ENCODE data around the gene RXFP4.

The RXFP4 gene

DNA sequence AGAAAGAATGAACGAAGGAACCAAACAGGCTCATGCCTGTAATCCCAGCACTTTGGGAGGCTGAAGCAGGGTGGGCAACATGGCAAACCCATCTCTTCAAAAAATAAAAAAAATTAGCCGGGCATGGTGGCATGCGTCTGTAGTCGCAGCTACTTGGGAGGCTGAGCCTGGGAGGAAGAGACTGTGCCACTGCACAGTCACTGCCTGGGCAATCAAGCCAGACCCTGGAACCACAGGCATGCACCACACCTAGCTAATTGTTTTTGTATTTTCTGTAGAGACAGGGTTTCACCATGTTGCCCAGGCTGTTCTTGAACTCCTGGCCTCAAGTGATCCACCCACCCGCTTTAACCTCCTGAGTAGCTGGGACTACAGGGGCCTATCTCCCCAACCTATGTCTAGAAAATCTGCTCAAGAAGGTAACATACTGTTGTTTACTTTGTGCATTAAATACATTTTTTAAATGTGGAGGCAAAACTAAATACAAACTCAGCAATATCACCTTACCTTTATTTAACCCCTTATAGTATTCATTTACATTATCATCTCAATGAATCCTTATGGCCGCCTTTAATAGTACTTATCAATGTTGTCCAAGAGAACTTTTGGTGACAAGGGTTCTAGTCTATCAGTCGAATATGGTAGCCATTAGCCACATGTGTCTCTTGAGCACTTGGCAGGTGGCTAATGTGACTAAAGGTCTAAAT lies 10.0 kb upstream of the RXFP4 start:
- DNase-seq, result no peak

DNA sequence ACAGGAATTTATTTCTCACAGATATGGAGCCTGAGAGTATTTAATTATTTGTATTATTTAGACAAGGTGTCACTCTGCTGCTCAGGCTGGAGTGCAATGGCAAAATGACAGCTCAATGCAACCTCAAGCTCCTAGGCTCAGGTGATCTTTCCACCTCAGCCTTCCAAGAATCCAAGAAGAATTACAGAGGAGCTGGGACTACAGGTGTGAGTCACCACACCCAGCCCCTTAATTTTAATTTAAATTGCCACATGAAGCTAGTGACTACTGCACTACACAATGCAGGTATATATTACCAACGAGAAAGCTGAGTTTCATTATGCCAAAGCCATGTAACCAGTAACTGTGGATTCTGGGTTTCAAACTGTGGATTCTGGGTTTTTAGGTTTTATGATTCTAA lies 9.4 kb upstream of the RXFP4 start:
- DNase-seq, result no peak

DNA sequence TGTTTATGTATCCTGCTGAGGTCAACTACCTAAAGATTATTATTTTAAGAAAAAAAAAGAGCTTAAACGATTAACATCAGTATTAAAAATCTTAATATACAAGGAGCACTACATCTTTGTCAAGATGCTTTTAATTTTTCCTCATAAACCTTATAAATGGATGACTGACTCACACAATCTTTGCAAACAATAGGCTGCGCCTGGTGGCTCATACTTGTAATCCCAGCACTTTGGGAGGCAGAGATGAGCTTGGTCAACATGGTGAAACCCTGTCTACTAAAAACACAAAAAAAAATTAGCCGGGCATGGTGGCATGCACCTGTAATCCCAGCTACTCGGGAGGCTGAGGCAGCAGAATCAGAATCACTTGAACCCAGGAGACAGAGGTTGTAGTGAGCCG lies 9.0 kb upstream of the RXFP4 start:
- no peak for DNase-seq

DNA sequence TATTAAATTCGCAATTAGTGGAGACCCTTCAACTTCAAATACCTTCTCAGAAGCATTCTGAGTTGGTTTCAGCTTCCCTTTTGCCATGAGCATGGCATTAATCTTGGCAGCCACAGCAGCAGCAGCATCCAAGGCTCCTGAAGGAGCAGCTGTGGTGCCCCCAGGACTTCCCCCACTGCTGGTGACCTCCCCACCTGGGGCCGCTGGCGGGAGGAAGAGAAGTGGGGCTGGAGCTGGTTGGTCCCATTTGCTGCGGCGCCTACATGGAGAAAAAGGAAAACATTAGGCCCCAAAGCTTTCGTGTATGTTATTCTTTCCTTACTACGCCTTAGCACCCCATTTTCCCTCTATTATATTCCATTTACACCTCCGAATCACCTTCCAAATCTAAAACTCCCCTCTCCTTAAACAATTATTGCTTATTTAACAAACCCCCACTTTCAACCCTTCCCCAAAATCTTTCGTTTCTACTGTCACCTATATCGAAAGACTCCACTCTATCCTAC lies 7.8 kb upstream of the RXFP4 start:
- DNase-seq, result no peak

DNA sequence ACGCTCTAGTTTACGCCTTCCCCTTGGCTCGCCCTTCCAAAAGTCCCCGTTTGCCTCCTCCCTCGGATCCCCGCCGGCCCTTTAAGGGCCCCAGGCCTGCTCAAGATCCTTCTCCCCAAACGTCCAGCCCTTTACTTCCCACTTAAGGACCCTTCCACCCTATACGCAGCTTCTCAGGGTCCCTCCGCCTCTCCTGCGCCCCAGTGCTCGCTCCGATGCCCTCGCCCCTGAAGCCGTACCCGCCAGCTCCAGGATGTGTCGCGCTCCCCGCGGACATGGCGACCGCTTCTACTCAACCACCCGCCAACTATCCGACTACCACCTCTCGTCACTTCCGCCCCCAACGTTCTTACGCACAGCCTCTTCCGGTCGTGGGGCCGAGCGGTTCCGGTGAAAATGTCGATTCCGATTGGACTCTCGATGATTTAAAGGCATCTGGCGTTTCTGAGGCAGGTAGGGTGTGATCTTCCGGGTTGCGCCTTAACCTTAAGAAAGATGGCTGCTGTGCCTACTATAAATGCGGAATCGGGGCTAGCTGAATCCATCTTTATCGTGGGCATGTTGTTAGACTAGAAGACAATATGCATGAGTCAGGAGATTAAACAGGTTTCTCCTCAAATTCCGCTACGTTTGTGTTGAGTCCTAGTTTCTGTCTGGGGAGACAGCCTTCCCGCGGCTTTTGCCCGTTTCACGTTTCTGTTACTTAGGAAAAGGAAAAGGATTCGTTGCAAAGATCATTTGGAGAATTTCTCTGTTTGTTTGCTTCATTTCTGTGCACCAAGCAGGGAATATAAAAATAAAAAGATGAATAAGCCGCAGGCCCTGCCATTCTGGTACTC lies 7.1 kb upstream of the RXFP4 start, which contains the start of gene KHDC4:
Gene KHDC4 (minus strand): TSS at position 317 of the 839 bp plus-strand sequence. CDS start 40 bp downstream, at position 277.
- DNase-seq, result peak; percentile 97

DNA sequence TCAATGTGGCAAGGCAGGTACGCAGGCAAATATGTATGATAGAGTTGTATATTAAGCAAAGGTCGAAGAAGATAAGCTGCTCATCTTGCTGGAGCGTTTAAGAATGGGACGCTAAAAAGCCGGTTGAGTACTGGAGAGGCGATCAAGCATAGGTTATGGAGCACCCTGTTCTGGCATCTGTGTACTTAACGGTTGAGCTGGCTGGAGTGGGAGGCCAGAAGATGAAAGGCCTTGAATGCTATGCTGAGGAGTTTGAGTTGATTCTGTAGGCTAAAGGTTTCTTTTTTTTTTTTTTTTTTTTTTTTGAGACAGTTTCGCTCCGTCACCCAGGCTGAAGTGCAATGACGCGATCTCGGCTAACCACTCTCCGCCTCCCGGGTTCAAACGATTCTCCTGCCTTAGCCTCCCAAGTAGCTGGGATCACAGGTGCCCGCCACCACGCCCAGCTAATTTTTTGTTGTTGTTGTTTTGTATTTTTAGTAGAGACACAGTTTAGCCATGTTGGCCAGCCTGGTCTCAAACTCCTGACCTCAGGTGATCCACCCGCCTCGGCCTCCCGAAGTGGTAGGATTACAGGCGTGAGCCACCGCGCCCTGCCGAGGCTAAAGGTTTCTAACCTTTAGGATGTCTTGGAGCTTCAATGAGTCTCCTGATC lies 6.4 kb upstream of the RXFP4 start:
- DNase-seq, result no peak

DNA sequence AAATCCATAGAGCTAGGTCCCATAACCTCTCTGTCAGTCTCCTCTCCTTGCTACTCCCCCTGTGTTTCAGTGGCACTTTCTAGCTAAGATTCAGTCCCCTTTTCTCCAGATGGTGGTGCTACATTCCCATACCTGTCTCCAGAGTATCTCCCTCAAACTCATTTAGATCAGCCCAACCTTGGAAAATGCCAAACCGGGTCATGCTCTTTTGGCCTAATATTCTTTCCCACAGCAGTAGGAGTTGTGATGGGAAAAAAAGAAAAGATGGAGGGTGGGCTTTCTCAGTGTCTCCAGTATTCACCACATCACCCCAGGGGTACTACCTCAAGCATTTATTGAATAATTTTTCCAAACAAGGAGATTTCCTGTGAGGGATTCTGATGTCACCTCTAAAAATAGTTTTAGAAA lies 3.2 kb upstream of the RXFP4 start:
- DNase-seq, result peak; percentile 67

DNA sequence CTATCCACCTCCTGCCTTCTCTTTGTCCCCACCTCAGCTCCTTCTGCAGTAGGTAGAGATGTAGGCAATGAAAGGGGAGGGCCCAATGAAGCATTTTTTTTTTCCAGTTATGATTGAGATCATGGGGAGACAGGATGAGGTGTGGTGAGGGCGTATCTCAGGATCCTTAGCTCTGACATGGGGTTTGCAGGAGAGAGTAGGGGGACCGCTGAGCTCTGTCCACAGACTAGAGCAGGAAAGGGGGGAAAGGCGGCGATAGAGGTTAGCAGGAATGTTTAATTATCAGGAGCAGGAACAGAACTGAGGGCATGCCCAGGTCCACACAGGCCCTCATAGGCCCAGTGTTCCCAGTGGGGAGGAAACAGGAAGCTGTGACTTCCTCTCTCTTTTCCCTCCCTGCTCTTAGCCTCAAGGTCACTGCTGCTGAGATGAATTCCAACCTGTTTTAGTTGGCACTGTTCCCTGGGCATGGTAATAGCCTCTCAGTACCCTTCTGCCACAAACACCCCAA lies 901 bp upstream of the RXFP4 start:
- no peak for DNase-seq

DNA sequence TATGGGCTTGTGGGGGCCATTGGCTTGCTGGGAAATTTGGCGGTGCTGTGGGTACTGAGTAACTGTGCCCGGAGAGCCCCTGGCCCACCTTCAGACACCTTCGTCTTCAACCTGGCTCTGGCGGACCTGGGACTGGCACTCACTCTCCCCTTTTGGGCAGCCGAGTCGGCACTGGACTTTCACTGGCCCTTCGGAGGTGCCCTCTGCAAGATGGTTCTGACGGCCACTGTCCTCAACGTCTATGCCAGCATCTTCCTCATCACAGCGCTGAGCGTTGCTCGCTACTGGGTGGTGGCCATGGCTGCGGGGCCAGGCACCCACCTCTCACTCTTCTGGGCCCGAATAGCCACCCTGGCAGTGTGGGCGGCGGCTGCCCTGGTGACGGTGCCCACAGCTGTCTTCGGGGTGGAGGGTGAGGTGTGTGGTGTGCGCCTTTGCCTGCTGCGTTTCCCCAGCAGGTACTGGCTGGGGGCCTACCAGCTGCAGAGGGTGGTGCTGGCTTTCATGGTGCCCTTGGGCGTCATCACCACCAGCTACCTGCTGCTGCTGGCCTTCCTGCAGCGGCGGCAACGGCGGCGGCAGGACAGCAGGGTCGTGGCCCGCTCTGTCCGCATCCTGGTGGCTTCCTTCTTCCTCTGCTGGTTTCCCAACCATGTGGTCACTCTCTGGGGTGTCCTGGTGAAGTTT lies 550 bp downstream of the RXFP4 start:
- no peak for DNase-seq

DNA sequence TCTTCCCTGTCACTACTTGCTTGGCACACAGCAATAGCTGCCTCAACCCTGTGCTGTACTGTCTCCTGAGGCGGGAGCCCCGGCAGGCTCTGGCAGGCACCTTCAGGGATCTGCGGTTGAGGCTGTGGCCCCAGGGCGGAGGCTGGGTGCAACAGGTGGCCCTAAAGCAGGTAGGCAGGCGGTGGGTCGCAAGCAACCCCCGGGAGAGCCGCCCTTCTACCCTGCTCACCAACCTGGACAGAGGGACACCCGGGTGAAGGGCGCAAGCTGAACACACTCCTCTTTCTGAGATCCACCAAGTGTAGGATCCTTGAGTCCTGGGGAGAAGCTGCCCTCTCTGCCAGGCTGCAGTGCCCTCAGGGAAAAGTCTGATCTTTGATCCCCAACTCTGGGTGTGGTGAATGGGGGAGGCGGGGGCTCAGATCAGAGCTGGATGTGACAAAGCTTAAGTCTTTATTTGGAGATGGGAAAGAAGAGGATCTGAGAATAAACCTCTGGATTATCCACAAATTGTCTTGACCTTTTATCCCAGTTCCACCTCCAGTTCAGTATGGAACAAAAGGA lies 1.2 kb downstream of the RXFP4 start:
- DNase-seq, result no peak

DNA sequence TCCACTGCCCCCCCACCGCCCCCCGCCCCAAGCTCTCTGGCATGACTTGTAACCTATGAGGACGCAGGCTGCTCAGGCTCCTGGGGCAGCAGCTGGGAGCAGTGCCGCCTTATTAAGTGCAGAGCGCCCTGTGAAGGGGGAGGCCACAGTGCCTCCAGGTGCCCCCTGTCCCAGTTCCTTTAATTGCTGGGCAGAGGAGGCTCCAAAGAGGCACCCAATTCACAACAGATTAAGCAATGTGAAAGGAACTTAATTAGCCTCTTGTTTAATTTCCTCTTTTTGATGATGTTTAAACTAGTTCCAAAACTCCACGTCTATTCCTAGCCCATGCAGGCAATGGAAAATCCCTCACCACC lies 3.0 kb downstream of the RXFP4 start:
- DNase-seq, result no peak

DNA sequence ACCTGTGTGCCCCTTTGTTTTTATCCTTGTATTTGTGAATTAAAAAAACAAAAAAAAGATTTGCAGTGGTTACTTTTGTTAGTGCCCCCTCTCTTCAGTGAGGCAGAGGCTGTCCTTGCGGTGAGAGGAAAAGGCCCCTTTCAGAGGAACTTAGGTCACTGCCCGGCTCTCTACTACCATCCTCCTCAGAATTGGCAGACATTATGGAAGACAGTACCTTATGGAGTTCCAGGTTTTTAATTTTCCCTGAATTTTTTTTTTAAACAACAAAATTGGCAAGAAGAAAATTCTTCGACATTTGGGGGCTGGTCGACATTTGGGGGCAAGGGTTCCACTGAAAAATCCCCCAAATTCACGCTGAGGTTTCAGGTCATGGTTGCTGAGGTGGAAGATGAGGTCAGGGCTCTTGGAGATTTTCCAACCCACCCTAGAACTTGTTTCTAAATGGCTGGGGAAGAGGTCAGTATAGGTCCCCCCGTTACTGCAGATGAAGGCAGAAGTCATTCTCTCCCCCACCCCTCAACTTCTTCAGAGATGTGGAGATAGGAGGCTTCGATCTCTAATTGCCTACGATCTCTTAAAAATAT lies 5.3 kb downstream of the RXFP4 start:
- DNase-seq, result no peak

DNA sequence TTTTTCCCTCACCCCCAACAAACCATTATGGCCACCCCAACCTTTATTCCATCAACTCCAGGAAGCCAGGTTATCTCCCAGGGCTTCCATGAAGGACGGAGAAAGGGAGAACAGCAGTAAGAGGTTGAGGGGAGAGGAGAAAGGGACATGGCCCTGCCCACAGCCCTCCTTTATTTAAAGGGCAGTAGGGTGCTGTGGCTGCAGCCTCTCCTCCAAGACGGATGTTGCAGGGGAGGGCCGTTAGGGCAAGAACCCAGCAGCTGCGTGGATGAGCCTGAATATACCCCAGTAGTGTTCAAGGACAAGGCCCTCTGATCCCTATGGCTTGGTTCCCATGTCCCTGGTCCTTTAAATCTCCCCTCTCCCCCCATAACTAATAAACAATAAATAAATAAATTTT lies 5.9 kb downstream of the RXFP4 start:
- no peak for DNase-seq

DNA sequence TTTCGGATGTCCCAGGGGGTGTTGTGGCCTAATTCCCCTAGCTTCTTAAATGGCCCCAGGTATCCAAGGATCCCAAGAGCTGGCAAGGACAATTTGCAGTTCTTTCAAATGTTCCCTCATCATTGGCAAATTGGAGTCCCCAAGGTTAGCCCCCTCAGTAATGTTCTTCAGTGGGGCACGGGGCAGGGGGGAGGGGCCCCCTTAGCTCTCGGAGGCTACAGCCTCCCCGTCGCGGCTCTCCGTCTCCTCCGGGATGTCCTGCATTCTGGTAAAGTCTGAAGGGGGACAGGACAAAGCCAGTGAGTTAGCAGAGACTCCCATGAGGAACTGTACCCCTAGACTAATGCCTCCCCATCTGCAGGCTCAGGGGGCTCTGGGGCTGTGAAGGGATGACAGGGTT lies 6.3 kb downstream of the RXFP4 start:
- no peak for DNase-seq

DNA sequence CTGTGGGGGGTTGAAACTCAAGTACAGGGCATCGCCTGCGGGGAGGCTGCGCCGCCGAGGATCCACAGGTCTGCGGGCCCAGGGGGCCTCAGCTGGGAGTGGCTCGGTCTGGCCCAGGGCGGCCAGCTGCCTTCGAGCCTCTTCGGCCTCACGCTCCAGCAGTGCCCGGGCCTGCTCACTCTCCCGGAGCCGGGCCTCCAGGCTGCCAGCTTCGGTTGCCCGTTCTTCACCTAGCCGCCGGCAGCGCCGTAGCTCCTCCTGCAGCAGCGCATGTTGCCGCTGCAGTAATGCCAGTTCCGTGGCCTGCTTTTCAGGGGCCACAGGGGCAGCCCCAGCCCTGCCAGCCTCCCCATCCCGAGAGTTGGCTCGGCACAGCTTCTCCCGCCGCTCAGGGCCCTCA lies 9.4 kb downstream of the RXFP4 start:
- no peak for DNase-seq

DNA sequence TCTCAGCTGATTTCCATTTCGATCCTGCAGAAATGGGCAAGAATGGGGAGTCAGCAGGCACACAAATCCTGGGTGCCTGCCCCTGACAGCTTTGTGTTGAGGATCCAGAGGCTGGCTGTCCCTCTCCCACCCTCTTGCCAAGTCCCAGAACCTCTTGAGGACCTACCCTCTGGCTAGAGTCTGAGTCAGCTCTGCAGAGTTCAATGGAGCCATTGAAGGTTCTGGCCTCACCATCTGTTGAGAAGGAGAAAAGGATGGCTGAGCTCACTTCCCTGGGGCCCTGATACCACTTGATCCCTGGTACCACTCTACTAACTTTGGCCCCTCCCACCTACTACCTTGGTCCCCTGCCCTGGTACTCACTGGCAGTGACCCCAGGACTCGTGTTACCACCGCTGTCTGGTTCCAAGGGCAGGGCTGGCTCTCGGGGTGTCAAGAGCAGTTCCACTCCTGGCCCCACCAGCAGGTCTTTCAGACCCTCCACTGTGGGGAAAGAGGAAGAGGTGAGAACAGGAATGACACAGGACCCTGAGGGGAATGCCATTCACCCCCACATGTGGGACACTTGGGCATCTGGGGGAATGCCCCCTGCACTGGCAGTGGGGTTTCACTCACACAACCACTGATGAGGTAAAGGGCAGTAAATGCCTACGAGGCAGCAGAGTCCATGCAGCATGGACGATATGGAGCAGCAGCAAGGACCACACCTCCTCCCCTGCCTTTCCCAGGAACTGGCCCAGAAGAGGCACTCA lies 10.5 kb downstream of the RXFP4 start:
- DNase-seq, result no peak

DNA sequence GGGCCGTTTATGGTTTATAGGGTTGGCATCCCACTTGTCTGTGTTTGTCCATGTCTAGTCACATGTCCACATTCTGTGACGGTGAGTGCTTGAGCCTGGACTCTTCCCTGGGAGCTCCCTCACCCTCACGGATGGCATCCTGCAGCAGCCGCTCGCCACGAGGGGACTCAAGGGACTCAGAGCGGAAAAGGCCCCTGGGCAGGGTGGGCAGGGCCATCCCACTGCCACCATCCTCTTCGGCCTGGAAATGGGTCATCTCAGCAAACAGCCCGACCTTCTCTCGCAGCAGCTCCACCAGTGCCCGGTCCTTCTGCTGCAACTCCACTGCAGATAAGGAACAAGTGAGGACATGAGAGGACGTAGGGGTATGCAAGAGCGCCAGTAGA lies 11.1 kb downstream of the RXFP4 start:
- DNase-seq, result no peak

DNA sequence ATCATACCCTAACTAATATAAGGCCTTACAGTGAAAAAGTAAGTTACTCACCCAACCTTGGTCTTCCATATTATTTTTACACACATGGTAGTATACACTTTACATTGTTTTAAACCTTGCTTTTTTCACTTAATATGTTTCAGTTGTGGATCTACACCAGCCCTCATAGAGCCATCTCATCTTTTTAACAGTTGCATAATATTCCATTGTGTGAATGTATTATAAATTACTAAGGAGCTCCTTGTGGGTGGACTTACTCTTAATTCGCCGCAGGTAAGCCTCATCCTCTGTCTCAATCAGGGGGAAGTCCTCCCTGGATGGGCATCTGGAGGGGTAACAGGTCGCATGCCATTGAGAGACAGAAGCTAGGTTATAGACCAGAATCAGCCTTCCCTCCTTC lies 13.2 kb downstream of the RXFP4 start:
- DNase-seq, result no peak

DNA sequence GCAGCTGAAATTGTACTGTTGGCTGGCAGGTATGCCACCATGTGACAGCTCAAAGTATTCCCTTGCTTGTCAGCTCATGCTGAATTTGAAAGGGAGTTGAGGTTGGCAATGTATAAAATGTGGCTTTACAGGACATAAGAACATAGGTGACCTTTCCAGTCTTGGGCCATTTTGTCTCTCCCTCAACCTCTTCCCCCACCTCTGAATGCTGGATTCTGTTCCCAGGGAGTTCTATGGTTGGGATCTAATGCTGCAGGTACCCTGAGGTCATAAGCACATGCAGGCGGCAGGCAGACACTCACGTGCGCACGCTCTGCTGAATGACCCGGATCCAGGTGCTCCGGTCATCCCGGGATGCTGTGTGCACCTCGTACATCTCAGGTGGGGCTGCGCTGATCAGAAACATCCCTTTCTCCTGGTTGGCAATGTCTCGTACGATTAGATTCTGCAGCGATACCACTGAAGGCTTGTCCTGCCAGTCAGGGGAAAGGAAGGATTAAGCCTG lies 16.0 kb downstream of the RXFP4 start:
- DNase-seq, result no peak

DNA sequence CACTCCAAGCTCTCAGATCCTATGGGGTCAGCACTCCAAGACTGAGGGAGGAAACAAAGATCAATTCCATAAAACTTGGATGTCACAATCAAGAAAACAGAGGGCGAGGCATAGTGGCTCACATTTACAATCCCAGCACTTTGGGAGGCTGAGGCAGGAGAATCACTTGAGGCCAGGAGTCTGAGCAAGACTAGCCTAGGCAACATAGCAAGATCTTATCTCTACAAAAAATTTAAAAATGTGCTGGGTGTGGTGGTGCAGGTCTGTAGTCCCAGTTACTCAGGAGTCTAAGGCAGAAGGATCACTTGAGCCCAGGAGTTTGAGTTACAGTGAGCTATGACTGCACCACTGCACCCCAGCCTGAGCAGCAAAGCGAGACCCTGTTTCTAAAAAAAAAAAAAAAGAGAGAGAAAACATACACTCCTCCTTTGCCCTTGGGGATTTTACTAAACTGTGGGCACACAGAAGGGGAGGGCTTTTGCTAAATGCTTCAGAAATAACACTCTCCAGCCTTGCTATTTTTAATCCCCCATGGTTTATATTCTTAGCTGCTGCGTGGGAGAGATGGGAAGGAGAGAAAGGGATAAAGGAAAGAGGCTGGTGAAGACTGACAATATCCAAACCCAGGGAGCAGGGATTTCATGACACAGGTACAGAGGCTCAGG lies 18.8 kb downstream of the RXFP4 start:
- no peak for DNase-seq

DNA sequence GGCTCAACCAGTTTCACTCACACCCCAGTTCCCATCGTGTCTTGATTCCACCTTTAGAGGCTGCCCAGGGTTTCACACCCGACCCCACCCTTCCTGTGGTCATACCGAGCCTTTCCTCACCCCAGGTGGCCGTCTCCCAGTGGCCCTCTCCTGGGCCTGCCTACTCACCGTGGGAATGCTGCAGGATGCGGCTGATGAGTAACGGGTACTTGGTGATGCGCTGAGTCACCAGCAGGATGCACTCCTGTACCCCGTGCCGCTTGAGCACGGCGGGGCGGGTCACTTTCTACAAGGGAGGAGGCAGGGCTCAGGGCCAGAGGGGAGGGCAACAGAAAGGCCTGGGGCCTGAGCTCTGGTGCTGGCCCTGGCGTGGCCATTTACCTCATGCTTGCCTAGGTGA lies 20.5 kb downstream of the RXFP4 start:
- DNase-seq, result peak; percentile 29

All from CD4-positive, alpha-beta T cell treated with Interleukin-12 subunit alpha and Interleukin-12 subunit beta, for 1 hour (primary cell).